Astrocyte (in vitro differentiated cells and primary cell): ENCODE measurements around the gene KRTCAP2.

Source experiments
- CTCF ChIP-seq: IDR thresholded peaks from 2 replicates; pipeline ENCODE4 v1.5.1; 2011; ENCODE audit warnings: low read depth, mild to moderate bottlenecking, inconsistent platforms, low read length, moderate library complexity; ENCODE audit not compliant: insufficient read depth
- EZH2 ChIP-seq: IDR thresholded peaks from 2 replicates; pipeline ENCODE4 v1.6.1; 2012; ENCODE audit warnings: mild to moderate bottlenecking, low read length, inconsistent platforms; ENCODE audit not compliant: insufficient read depth

- no peak for TF ChIP-seq CTCF
- TF ChIP-seq EZH2, result no peak
Measured at GRCh38 chr1:155128755-155129473, 44.2 kb downstream of the KRTCAP2 start.
